Adrenal gland (tissue), 5 donors: Measurements from ENCODE around the gene AHNAK2.
"Not testable (repeated sequence)": the region's sequence is repeated elsewhere in the genome, so short reads cannot be mapped to it uniquely, and the experiment has no call there.

Experiments used
- POLR2A ChIP-seq, 2 donors: fragments of 450-650 bp; IDR thresholded peaks; one replicate each; pipeline ENCODE4 v1.6.1; 2017; ENCODE audit warnings: antibody characterized with exemption in 2 of 2, mild to moderate bottlenecking in 2 of 2, moderate library complexity in 1 of 2
- TF ChIP-seq, protein P1 (sequence below), 6 experiments: fragments of 450-650 bp in 4 of 6; fragments of 200-600 bp in 2 of 6; sonication (generic) in 1 of 6; IDR thresholded peaks; 1 replicate in 5 of 6; 2 replicates in 1 of 6; pipeline versions ENCODE4 v1.5.1 to v1.8.0; 2016 to 2021; ENCODE audit warnings: antibody characterized with exemption in 6 of 6, mild to moderate bottlenecking in 2 of 6, moderate library complexity in 1 of 6
- donor health status: DM: no; HTN: no; CAD: no.

DNA sequence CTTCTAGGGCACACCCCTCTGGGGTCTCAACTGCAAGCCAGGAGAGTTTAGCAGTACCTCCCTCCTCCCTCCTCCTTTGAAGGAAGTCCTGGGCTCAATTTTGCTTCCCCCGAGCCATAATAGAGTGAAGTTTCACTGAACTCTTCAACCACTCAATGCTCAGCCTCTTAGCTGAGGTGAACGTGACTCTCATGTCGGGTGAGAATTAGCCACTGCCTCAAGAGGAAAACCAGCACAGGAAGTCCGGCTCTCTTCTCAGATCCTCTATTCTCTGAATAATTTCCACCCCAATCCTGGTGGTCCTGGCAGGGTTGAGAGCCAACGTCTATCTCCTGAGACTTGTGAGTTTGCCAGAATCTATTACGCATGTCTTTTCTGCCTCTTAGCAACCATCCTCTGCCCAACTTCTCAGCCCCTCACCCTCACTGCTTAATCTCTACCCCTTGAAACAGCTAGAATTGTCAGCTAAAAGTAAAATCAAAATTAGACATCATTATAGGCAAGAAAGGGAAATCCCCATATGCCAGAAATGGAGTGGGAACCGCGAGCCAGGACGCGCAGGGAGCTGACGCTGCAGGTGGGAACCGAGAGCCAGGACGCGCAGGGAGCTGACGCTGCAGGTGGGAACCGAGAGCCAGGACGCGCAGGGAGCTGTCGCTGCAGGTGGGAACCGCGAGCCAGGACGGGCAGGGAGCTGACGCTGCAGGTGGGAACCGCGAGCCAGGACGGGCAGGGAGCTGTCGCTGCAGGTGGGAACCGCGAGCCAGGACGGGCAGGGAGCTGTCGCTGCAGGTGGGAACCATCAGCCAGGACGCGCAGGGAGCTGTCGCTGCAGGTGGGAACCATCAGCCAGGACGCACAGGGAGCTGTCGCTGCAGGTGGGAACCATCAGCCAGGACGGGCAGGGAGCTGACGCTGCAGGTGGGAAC, 73.3 kb downstream of the AHNAK2 start:
- TF ChIP-seq, protein P1, sequence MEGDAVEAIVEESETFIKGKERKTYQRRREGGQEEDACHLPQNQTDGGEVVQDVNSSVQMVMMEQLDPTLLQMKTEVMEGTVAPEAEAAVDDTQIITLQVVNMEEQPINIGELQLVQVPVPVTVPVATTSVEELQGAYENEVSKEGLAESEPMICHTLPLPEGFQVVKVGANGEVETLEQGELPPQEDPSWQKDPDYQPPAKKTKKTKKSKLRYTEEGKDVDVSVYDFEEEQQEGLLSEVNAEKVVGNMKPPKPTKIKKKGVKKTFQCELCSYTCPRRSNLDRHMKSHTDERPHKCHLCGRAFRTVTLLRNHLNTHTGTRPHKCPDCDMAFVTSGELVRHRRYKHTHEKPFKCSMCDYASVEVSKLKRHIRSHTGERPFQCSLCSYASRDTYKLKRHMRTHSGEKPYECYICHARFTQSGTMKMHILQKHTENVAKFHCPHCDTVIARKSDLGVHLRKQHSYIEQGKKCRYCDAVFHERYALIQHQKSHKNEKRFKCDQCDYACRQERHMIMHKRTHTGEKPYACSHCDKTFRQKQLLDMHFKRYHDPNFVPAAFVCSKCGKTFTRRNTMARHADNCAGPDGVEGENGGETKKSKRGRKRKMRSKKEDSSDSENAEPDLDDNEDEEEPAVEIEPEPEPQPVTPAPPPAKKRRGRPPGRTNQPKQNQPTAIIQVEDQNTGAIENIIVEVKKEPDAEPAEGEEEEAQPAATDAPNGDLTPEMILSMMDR (IDR thresholded peaks at IDR 0.05) = not testable (repeated sequence)
- TF ChIP-seq POLR2A (IDR thresholded peaks at IDR 0.05) = not testable (repeated sequence)
